ENCODE results near the gene FLT4.

DNA sequence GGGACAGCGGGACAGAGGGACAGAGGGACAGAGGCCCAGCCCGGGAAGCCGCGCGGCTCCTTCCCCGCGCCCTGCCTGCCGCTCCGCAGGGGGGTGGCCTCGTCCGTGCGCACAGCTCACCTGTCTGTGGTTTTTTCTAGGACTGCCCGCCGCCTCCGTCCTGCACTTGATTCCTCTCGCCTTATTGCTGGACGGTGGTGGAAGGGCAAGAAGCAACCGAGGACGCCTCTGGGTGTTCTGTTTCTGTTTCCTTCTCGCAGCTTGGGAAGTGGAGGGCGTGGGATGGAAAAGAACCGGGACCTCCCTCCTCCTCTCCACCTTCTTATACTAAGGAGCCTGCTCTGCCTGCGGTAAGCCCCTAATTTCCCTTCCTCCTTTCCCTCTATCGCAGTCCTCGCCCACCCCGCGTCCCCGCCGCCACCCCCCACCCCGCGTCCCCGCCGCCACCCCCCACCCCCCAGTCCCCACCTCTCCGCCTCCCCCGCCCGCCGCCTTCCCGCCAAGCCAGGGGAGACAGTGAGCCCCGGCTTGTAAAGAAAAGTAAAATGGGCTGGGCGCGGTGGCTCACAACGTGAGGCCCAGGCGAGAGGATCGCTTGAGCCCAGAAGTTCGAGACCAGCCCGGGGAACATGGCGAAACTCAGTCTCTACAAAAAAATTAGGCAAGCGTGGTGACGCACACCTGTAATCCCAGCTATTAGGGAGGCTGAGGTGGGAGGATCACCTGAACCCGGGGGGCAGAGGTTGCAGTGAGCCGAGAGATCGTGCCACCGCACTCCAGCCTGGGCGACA is 9.6 kb upstream of the FLT4 start:
- TF ChIP-seq YY1 (IDR thresholded peaks at IDR 0.05; ENCODE audit: insufficient read depth, insufficient read length) (no peak), ZNF274 (IDR thresholded peaks at IDR 0.05; ENCODE audit: low read depth, low read length) (no peak), SUZ12 (IDR thresholded peaks at IDR 0.05; ENCODE audit: extremely low read depth, insufficient read depth, insufficient read length) (no peak)

All from NT2/D1 (cell line).